ENCODE results near the gene CLIC4.

The CLIC4 gene

GRCh38 chr1:24866211-24867083 is 121.2 kb downstream of the CLIC4 start:
- in situ Hi-C loops (cut with HindIII; ENCODE audit: low pct_unique_long_range_greater_than_20kb, low sequenced_read_pairs), result no loop called here
- no peak for TF ChIP-seq JUND (IDR thresholded peaks at IDR 0.05; ENCODE audit: low read depth)
- no peak for DNase-seq (ENCODE audit: low read depth in 1 of 2, low spot score in 1 of 2)

- DNase-seq (ENCODE audit: low read depth in 1 of 2, low spot score in 1 of 2), result no peak
- TF ChIP-seq JUND (IDR thresholded peaks at IDR 0.05; ENCODE audit: low read depth), result no peak
- in situ Hi-C loops (cut with HindIII; ENCODE audit: low pct_unique_long_range_greater_than_20kb, low sequenced_read_pairs), result no loop called here
These were observed 122.0 kb downstream of the CLIC4 start for GRCh38 chr1:24867084-24867870.

GRCh38 chr1:24868016-24868875 is 123.0 kb downstream of the CLIC4 start:
- DNase-seq (ENCODE audit: low read depth in 1 of 2, low spot score in 1 of 2), result no peak
- in situ Hi-C loops (cut with HindIII; ENCODE audit: low pct_unique_long_range_greater_than_20kb, low sequenced_read_pairs), result no loop called here
- TF ChIP-seq JUND (IDR thresholded peaks at IDR 0.05; ENCODE audit: low read depth), result no peak

GRCh38 chr1:24870551-24871195 is 125.4 kb downstream of the CLIC4 start:
- DNase-seq (ENCODE audit: low read depth in 1 of 2, low spot score in 1 of 2), result no peak
- in situ Hi-C loops (cut with HindIII; ENCODE audit: low pct_unique_long_range_greater_than_20kb, low sequenced_read_pairs), result no loop called here
- no peak for TF ChIP-seq JUND (IDR thresholded peaks at IDR 0.05; ENCODE audit: low read depth)

GRCh38 chr1:24871306-24871901 is 126.2 kb downstream of the CLIC4 start:
- in situ Hi-C loops (cut with HindIII; ENCODE audit: low pct_unique_long_range_greater_than_20kb, low sequenced_read_pairs), result no loop called here
- no peak for TF ChIP-seq JUND (IDR thresholded peaks at IDR 0.05; ENCODE audit: low read depth)
- DNase-seq (ENCODE audit: low read depth in 1 of 2, low spot score in 1 of 2), result no peak

GRCh38 chr1:24872061-24872850 is 127.0 kb downstream of the CLIC4 start:
- TF ChIP-seq JUND (IDR thresholded peaks at IDR 0.05; ENCODE audit: low read depth), result no peak
- in situ Hi-C loops (cut with HindIII; ENCODE audit: low pct_unique_long_range_greater_than_20kb, low sequenced_read_pairs), result no loop called here
- DNase-seq (ENCODE audit: low read depth in 1 of 2, low spot score in 1 of 2), result no peak

- no peak for DNase-seq (ENCODE audit: low read depth in 1 of 2, low spot score in 1 of 2)
- no peak for TF ChIP-seq JUND (IDR thresholded peaks at IDR 0.05; ENCODE audit: low read depth)
- in situ Hi-C loops (cut with HindIII; ENCODE audit: low pct_unique_long_range_greater_than_20kb, low sequenced_read_pairs), result no loop called here
These were observed 127.9 kb downstream of the CLIC4 start for GRCh38 chr1:24873148-24873547.

GRCh38 chr1:24874056-24874455 is 128.8 kb downstream of the CLIC4 start:
- in situ Hi-C loops (cut with HindIII; ENCODE audit: low pct_unique_long_range_greater_than_20kb, low sequenced_read_pairs), result no loop called here
- no peak for DNase-seq (ENCODE audit: low read depth in 1 of 2, low spot score in 1 of 2)
- no peak for TF ChIP-seq JUND (IDR thresholded peaks at IDR 0.05; ENCODE audit: low read depth)

GRCh38 chr1:24874611-24875234 is 129.5 kb downstream of the CLIC4 start:
- DNase-seq (ENCODE audit: low read depth in 1 of 2, low spot score in 1 of 2), result no peak
- in situ Hi-C loops (cut with HindIII; ENCODE audit: low pct_unique_long_range_greater_than_20kb, low sequenced_read_pairs), result no loop called here
- no peak for TF ChIP-seq JUND (IDR thresholded peaks at IDR 0.05; ENCODE audit: low read depth)

- no peak for DNase-seq (ENCODE audit: low read depth in 1 of 2, low spot score in 1 of 2)
- in situ Hi-C loops (cut with HindIII; ENCODE audit: low pct_unique_long_range_greater_than_20kb, low sequenced_read_pairs), result no loop called here
- no peak for TF ChIP-seq JUND (IDR thresholded peaks at IDR 0.05; ENCODE audit: low read depth)
These were observed 130.0 kb downstream of the CLIC4 start for GRCh38 chr1:24875257-24875656.
